IPS-18a (cell line): ENCODE results near the gene THAP11.
"Not testable (repeated sequence)": the region's sequence is repeated elsewhere in the genome, so short reads cannot be mapped to it uniquely, and the experiment has no call there.

Experiments used
- H3K27ac ChIP-seq: one replicate; pipeline ENCODE4 v1.5.1; 2013; ENCODE audit warnings: low read length
- H3K27me3 ChIP-seq: one replicate; pipeline ENCODE4 v1.6.1; 2013; ENCODE audit warnings: mild to moderate bottlenecking, low read length; ENCODE audit not compliant: control insufficient read depth, insufficient read depth
- H3K36me3 ChIP-seq: one replicate; pipeline ENCODE4 v1.6.1; 2013; ENCODE audit warnings: low read depth, low read length; ENCODE audit not compliant: control insufficient read depth
- H3K4me1 ChIP-seq: one replicate; pipeline ENCODE4 v1.6.1; 2013; ENCODE audit warnings: low read depth, low read length; ENCODE audit not compliant: control insufficient read depth
- H3K4me3 ChIP-seq: one replicate; pipeline ENCODE4 v1.5.1; 2013; ENCODE audit warnings: low read length
- H3K9ac ChIP-seq: one replicate; pipeline ENCODE4 v1.6.1; 2013; ENCODE audit warnings: mild to moderate bottlenecking, low read length, moderate library complexity
- H3K9me3 ChIP-seq: one replicate; pipeline ENCODE4 v1.6.1; 2013; ENCODE audit warnings: low read depth, low read length; ENCODE audit not compliant: control insufficient read depth

THAP11 gene

DNA sequence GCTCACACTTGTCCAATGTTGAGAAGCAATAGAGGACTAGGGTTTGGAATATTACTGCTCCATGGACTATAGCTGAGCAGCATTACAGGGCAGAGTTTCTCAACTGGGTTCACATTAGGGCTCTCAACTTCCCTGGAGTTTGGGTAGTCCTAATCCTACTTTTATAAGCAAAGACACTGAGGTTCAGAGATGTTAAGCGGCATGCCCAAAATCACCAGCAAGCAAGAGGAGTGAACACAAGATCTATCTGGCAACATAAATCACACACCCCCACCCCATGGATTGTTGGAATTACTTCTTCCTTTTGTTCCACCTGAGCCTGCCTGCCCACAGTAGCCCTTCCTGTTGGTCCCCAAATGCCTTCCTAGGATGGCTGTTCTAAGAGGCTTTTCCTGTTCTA, 30.2 kb upstream of the THAP11 start:
- Histone ChIP-seq H3K9ac (no peak overlapping the region), H3K4me1 (no peaks in the 10 kb centered on the region), H3K27me3 (no peaks in the 10 kb centered on the region), H3K4me3 (no peak overlapping the region), H3K27ac (no peak overlapping the region), H3K36me3 (no peaks in the 10 kb centered on the region), H3K9me3 (no peaks in the 10 kb centered on the region)

DNA sequence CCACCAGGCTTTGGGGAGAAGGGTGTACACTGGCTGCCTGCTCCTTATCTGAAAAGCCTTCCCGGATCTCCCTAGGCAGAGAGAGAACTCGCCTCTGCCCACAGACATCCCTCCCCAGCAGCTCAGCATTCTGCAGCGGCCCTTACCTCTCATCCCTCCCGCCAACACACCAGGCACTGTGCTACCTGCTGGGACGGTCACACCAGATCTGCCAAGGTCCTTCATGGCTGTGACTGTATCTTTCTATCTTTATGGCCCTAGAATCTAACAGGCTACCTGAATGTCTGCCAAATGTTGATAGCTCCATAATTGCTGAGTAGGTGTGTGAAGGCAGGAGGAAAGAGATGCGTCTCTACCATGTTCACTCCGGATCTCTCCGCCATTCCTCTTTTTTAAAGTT, 27.6 kb upstream of the THAP11 start:
- H3K27me3 ChIP-seq = no peaks in the 10 kb centered on the region
- H3K9ac ChIP-seq = no peak overlapping the region
- H3K4me3 ChIP-seq = no peak overlapping the region
- no peaks in the 10 kb centered on the region for H3K36me3 ChIP-seq
- H3K9me3 ChIP-seq = no peaks in the 10 kb centered on the region
- H3K27ac ChIP-seq = no peak overlapping the region
- H3K4me1 ChIP-seq = no peaks in the 10 kb centered on the region

DNA sequence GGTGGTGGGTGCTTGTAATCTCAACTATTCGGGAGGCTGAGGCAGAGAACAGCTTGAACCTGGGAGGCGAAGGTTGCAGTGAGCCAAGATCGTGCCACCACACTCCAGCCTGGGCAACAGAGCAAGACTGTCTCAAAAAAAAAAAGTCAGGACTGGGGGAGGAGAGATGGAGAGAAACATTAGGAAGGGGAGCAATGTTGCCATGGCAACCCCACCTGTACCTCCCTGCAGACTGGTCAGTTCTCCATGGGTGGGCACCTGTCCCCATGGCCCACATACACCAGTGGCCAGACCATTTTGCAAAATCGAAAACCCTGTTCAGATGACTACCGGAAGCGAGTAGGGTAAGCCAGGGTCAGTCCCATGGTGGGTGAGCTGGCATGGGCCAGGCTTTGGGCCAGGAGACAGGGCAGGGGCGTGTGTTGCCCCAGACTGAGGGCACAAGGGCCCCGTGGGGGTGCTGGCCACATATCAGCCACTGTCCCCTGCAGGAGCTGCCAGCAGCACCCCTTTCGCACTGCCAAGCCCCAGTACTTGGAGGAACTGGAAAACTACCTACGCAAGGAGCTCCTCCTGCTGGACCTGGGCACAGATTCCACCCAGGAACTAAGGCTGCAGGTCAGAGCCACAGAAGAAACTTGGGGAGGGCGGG, 21.4 kb upstream of the THAP11 start:
- Histone ChIP-seq H3K36me3 (no peaks in the 10 kb centered on the region), H3K9me3 (no peaks in the 10 kb centered on the region), H3K4me1 (no peaks in the 10 kb centered on the region), H3K27ac (no peak overlapping the region), H3K27me3 (no peaks in the 10 kb centered on the region), H3K9ac (no peak overlapping the region), H3K4me3 (no peak overlapping the region)

DNA sequence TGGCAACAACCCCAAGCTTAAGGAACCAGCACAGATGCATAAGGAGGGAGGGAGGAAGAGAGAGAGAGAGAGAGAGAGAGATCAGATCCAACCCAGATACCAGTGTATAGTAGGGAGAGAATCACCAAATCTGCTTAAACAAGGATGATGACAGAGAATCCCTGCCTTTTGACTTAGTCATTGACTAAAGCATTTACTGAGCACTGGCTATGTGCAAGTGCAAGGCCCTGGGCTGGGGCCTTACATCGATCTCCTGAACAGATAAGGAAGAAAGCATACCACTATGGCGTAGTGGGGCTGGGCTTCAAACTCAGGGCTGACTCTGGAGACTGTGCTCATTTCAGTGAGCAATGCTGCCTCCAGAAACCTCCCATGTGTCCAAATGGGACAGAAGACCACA, 19.6 kb upstream of the THAP11 start:
- H3K27me3 ChIP-seq = no peaks in the 10 kb centered on the region
- H3K9ac ChIP-seq = no peak overlapping the region
- H3K36me3 ChIP-seq = peaks cover 12% of the 10 kb centered on the region
- H3K27ac ChIP-seq = no peak overlapping the region
- H3K9me3 ChIP-seq = no peaks in the 10 kb centered on the region
- H3K4me1 ChIP-seq = no peaks in the 10 kb centered on the region
- H3K4me3 ChIP-seq = no peak overlapping the region

DNA sequence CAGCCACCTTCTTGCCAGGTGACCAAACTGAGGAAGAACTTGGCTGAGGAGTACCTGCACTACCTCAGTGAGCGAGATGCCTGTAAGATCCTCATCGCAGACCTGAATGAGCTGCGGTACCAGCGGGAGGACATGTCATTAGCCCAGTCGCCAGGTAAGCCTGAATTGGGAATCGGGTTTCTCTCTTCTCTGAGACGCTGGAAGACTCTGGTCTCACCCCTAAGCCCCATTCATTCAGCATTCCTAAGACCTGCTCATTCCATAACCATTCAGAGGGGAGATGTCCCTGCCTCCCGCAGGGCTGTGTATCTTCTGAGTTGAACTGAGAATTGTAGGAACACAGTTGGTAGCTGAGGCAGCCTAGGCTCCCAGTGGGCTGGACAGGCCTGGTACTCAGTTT, 17.0 kb upstream of the THAP11 start:
- Histone ChIP-seq H3K36me3 (peaks cover 31% of the 10 kb centered on the region), H3K4me1 (no peaks in the 10 kb centered on the region), H3K9ac (no peak overlapping the region), H3K4me3 (no peak overlapping the region), H3K27ac (no peak overlapping the region), H3K27me3 (no peaks in the 10 kb centered on the region), H3K9me3 (no peaks in the 10 kb centered on the region)

DNA sequence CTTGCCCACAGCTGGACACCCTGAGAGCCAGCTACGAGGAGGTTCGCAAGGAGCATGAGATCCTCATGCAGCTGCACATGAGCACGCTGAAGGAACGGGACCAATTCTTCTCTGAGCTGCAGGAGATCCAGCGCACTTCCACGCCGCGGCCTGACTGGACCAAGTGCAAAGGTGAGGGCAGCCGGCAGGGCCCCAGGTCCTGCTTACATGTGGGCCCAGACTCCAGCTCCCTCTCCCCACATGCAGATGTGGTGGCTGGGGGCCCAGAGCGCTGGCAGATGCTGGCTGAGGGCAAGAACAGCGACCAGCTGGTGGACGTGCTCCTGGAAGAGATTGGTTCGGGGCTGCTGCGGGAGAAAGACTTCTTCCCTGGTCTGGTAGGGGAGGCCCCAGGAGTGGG, 16.2 kb upstream of the THAP11 start:
- H3K27me3 ChIP-seq = no peaks in the 10 kb centered on the region
- H3K4me1 ChIP-seq = no peaks in the 10 kb centered on the region
- H3K9ac ChIP-seq = no peak overlapping the region
- H3K9me3 ChIP-seq = no peaks in the 10 kb centered on the region
- no peak overlapping the region for H3K27ac ChIP-seq
- H3K36me3 ChIP-seq = peaks cover 37% of the 10 kb centered on the region
- H3K4me3 ChIP-seq = no peak overlapping the region

DNA sequence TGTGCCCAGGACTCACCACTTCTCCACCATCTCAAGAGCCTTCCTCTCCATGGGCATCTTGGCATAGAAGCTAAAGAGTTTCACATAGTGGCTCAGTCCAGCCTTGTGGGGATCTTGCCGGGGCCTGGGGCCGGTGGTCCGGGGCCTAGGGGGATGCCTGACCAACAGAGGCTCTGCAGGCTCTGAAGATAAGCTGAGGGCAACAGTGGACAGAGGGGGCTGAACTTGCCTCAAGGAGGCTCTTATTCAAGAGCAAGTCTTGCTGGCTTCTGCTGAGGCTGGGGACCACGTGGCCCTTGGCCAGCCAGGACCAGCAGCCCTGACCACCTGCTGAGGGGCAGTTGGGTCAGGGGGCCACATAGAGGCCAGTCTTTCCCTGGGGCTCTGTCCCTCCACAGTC, 13.5 kb upstream of the THAP11 start:
- Histone ChIP-seq H3K9ac (no peak overlapping the region), H3K4me1 (no peaks in the 10 kb centered on the region), H3K9me3 (no peaks in the 10 kb centered on the region), H3K27ac (no peak overlapping the region), H3K27me3 (no peaks in the 10 kb centered on the region), H3K36me3 (peaks cover 49% of the 10 kb centered on the region), H3K4me3 (no peak overlapping the region)

DNA sequence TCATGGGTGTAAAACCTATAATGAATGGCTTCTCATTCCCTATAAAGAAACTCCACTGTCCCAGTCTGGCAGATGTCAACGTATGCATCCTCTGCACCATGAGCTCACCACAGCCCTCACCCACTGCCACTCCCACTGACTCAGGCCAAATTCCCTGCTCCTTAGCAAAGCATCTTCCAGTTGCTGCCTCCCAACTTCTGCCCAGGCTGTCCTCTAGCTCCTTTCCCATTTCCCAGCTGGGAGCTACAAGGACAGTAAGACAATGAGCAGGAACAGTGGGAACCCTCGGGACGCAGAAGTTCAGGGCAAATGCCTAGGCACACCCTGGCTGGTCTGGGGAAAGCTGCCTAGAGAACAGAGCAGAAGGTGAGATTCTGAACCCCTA, 9.1 kb upstream of the THAP11 start:
- Histone ChIP-seq H3K4me1 (no peaks in the 10 kb centered on the region), H3K9ac (peak overlapping the region; percentile 65), H3K36me3 (peaks cover 36% of the 10 kb centered on the region), H3K27ac (no peak overlapping the region), H3K9me3 (no peaks in the 10 kb centered on the region), H3K27me3 (no peaks in the 10 kb centered on the region), H3K4me3 (peak overlapping the region; percentile 73)

DNA sequence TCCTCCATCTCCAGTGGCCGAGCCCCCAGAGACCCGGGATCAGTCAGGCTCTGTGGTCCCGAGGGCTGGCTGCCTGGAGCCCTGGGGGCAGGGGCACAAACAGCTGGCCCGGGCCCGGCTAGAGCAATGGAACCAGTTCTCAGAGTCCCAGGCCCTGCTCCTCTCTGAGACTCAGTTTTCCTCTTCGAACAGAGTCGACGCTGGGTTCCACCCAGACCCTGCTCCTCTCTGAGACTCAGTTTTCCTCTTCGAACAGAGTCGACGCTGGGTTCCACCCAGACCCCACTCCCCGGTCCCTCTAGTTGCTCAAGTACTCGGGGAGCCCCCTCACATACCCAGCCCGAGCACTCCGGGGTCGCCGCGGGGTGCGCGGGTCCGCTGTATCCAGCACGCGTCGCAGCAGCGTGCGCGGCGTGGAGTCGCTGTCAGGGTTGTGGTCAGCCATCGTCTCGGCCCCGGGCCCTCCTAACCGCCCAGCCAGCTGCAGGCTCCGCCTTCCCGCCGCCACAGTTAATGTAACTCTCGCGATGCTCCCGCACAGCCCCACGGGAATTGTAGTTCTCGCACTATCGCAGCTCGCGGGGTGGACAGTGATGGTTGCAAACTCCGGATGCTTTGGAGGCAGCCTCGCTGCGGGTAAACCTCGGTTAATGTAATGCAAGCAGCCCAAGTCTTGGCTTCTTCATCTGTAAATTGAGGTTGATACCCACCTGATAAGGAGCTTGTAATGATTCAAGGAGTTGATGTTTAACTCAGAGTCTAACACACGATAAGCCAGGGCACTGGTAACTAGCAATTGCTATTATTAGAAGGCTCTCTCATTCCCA, 8.5 kb upstream of the THAP11 start:
- Histone ChIP-seq H3K9me3 (no peaks in the 10 kb centered on the region), H3K4me1 (no peaks in the 10 kb centered on the region), H3K27ac (no peak overlapping the region), H3K36me3 (peaks cover 30% of the 10 kb centered on the region), H3K9ac (peak overlapping the region; percentile 65), H3K4me3 (peak overlapping the region; percentile 73), H3K27me3 (no peaks in the 10 kb centered on the region)

DNA sequence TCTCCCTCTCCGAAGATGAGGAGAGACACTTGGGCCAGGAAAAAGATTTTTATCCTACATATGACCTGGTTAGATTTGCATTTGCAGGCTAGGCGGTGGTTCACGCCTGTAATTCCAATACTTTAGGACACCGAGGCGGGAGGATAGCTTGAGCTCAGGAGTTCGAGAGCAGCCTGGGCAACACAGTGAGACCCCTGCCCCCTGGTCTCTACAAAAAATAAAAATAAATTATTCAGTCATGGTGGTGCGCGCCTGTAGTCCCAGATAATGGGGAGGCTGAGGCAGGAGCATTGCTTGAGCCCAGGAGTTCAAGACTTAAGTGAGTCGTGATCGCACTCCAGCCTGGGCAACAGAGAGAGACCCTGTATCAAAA, 7.9 kb upstream of the THAP11 start:
- Histone ChIP-seq H3K9me3 (no peaks in the 10 kb centered on the region), H3K9ac (no peak overlapping the region), H3K4me1 (no peaks in the 10 kb centered on the region), H3K27ac (no peak overlapping the region), H3K27me3 (no peaks in the 10 kb centered on the region), H3K36me3 (peaks cover 26% of the 10 kb centered on the region), H3K4me3 (peak overlapping the region; percentile 73)

DNA sequence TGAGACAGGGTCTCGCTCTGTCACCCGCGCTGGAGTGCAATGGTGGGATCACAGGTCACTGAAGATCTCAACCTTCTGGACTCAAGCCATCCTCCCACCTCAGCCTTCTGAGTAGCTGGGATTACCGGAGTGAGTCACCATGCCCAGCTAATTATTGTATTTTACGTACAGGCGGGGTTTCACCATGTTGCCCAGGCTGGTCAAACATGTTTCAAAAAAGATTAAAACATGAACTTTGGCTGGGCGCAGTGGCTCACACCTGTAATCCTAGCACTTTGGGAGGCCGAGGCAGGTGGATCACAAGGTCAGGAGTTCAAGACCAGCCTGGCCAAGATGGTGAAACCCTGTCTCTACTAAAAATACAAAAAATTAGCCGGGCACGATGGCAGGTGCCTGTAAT, 4.9 kb upstream of the THAP11 start:
- not testable (repeated sequence) for H3K9ac ChIP-seq, H3K9me3 ChIP-seq, H3K4me3 ChIP-seq, H3K27ac ChIP-seq, H3K36me3 ChIP-seq, H3K4me1 ChIP-seq, H3K27me3 ChIP-seq

DNA sequence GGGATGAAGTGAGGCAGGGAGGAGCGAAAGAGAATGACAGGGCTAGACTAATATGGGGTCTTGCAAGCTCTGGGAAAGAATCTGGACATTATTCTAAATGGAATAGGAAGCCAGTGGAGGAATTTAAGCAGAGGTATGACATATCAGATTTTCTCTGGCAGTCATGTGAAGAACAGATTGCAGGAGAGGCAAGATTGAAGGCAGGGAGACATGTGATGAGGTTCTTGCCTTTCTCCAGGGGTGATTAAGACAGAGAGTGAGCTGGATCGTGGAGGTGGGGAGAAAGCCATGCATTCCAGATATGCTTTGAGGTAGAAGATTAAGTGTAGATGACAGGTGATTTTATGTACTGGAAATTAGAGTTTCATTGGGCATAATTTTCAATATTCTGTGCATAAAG, 4.3 kb upstream of the THAP11 start:
- H3K27me3 ChIP-seq = no peaks in the 10 kb centered on the region
- peaks cover 6% of the 10 kb centered on the region for H3K4me1 ChIP-seq
- no peaks in the 10 kb centered on the region for H3K36me3 ChIP-seq
- no peak overlapping the region for H3K27ac ChIP-seq
- H3K9me3 ChIP-seq = no peaks in the 10 kb centered on the region
- H3K4me3 ChIP-seq = no peak overlapping the region
- no peak overlapping the region for H3K9ac ChIP-seq
